Measurements from ENCODE around the gene MLANA. TPM values are rescaled to one million over a fixed set of nuclear protein-coding genes. Genes with fewer than 3 reads are reported as not detected.

The MLANA gene
- polyA plus RNA-seq, 1 donor (not counting 4 experiments of a cell fraction or from before 2014, with no cell fraction given): not detected

DNA sequence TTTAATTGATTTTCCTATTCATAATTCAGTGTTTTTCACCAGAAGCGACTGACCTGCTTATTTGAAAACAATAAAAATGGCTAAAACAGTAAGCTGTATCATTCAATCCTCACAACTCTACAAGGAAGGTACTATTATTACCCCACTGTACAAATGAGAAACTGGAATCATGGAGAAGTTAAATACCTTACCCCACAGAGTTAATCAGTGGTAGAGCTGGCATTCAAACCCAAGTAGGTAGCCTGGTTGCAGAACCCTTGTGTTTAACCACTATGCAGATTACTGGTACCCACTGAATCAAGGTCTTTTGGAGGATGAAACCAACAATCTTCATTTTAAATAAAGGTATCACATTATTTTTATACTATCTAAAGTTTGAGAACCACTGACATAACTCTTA is 59.6 kb downstream of the MLANA start:
- TF ChIP-seq, protein P1, sequence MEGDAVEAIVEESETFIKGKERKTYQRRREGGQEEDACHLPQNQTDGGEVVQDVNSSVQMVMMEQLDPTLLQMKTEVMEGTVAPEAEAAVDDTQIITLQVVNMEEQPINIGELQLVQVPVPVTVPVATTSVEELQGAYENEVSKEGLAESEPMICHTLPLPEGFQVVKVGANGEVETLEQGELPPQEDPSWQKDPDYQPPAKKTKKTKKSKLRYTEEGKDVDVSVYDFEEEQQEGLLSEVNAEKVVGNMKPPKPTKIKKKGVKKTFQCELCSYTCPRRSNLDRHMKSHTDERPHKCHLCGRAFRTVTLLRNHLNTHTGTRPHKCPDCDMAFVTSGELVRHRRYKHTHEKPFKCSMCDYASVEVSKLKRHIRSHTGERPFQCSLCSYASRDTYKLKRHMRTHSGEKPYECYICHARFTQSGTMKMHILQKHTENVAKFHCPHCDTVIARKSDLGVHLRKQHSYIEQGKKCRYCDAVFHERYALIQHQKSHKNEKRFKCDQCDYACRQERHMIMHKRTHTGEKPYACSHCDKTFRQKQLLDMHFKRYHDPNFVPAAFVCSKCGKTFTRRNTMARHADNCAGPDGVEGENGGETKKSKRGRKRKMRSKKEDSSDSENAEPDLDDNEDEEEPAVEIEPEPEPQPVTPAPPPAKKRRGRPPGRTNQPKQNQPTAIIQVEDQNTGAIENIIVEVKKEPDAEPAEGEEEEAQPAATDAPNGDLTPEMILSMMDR (optimal IDR thresholded peaks at IDR 0.05 in 1 of 3, IDR thresholded peaks at IDR 0.05 in 1 of 3, conservative IDR thresholded peaks at IDR 0.05 in 1 of 3; ENCODE audit: extremely low read depth in 1 of 3, insufficient read depth in 2 of 3, low read length in 3 of 3): no peak
- TF ChIP-seq EZH2 (IDR thresholded peaks at IDR 0.05; ENCODE audit: low read length): no peak
- Histone ChIP-seq H3K79me2 (ENCODE audit: control insufficient read depth, insufficient read depth, low read length) (no peaks in the 10 kb centered on the region), H3K4me1 (ENCODE audit: control insufficient read depth, extremely low read depth, insufficient read depth, low read length) (no peaks in the 10 kb centered on the region), H3K4me3 (ENCODE audit: control insufficient read depth in 2 of 3, extremely low read depth in 1 of 3, insufficient read depth in 2 of 3, low read depth in 1 of 3, low read length in 3 of 3) (no peak overlapping the region), H2AFZ (ENCODE audit: control insufficient read depth, low read length) (no peak overlapping the region), H3K9me1 (ENCODE audit: control insufficient read depth, extremely low read depth, insufficient read depth, low read length) (no peaks in the 10 kb centered on the region), H3K4me2 (ENCODE audit: control insufficient read depth, extremely low read depth, insufficient read depth, low read depth, low read length) (no peak overlapping the region), H3K9ac (ENCODE audit: control insufficient read depth, extremely low read depth, insufficient read depth, low read length) (no peak overlapping the region), H4K20me1 (ENCODE audit: control insufficient read depth, extremely low read depth, insufficient read depth, low read length) (no peaks in the 10 kb centered on the region), H3K27me3 (ENCODE audit: control insufficient read depth, extremely low read depth, insufficient read depth, low read length) (no peaks in the 10 kb centered on the region), H3K27ac (ENCODE audit: control insufficient read depth, insufficient read depth, low read length) (no peak overlapping the region), H3K36me3 (ENCODE audit: control insufficient read depth in 2 of 2, extremely low read depth in 1 of 2, insufficient read depth in 2 of 2, low read length in 2 of 2) (no peaks in the 10 kb centered on the region), H3K9me3 (ENCODE audit: control insufficient read depth, low read depth, low read length) (no peaks in the 10 kb centered on the region)
- dilution Hi-C loops (cut with MboI; ENCODE audit: extremely low pct_ligation_motif_present, low sequenced_read_pairs): no loop called here
- no peak for FAIRE-seq
- no peak for DNase-seq (ENCODE audit: low read depth, low spot score)

DNA sequence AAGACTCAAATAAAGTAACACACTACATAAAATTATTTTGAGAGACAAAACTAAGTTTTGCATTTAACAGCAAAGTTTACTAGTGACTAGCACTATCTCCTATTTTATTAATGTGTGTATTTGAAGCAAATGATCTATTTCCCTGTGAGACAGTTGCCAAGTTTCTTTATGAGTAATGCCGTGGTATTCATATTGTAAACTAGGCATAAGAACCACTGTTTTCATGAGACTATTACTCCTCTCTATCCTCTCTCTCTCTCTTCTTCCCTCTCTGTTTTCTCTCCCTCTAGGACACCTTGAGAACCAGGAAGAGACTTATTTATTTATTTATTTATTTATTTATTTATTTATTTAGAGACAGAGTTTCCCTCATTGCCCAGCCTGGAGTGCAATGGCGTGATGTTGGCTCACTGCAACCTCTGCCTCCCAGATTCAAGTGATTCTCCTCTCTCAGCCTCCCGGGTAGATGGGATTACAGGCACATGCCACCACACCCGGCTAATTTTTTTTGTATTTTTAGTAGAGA is 61.1 kb downstream of the MLANA start:
- no peaks in the 10 kb centered on the region for H3K4me1 ChIP-seq (ENCODE audit: control insufficient read depth, extremely low read depth, insufficient read depth, low read length)
- no peak overlapping the region for H3K27ac ChIP-seq (ENCODE audit: control insufficient read depth, insufficient read depth, low read length)
- H3K4me2 ChIP-seq (ENCODE audit: control insufficient read depth, extremely low read depth, insufficient read depth, low read depth, low read length): no peak overlapping the region
- TF ChIP-seq, protein P1 (optimal IDR thresholded peaks at IDR 0.05 in 1 of 3, IDR thresholded peaks at IDR 0.05 in 1 of 3, conservative IDR thresholded peaks at IDR 0.05 in 1 of 3; ENCODE audit: extremely low read depth in 1 of 3, insufficient read depth in 2 of 3, low read length in 3 of 3): no peak
- TF ChIP-seq EZH2 (IDR thresholded peaks at IDR 0.05; ENCODE audit: low read length): no peak
- no peaks in the 10 kb centered on the region for H3K79me2 ChIP-seq (ENCODE audit: control insufficient read depth, insufficient read depth, low read length)
- FAIRE-seq: no peak
- no peaks in the 10 kb centered on the region for H4K20me1 ChIP-seq (ENCODE audit: control insufficient read depth, extremely low read depth, insufficient read depth, low read length)
- dilution Hi-C loops (cut with MboI; ENCODE audit: extremely low pct_ligation_motif_present, low sequenced_read_pairs): no loop called here
- H3K27me3 ChIP-seq (ENCODE audit: control insufficient read depth, extremely low read depth, insufficient read depth, low read length): no peaks in the 10 kb centered on the region
- no peaks in the 10 kb centered on the region for H3K9me3 ChIP-seq (ENCODE audit: control insufficient read depth, low read depth, low read length)
- H2AFZ ChIP-seq (ENCODE audit: control insufficient read depth, low read length): no peak overlapping the region
- no peaks in the 10 kb centered on the region for H3K36me3 ChIP-seq (ENCODE audit: control insufficient read depth in 2 of 2, extremely low read depth in 1 of 2, insufficient read depth in 2 of 2, low read length in 2 of 2)
- H3K4me3 ChIP-seq (ENCODE audit: control insufficient read depth in 2 of 3, extremely low read depth in 1 of 3, insufficient read depth in 2 of 3, low read depth in 1 of 3, low read length in 3 of 3): no peak overlapping the region
- no peaks in the 10 kb centered on the region for H3K9me1 ChIP-seq (ENCODE audit: control insufficient read depth, extremely low read depth, insufficient read depth, low read length)
- no peak for DNase-seq (ENCODE audit: low read depth, low spot score)
- H3K9ac ChIP-seq (ENCODE audit: control insufficient read depth, extremely low read depth, insufficient read depth, low read length): no peak overlapping the region

All from keratinocyte (primary cell).